Right ventricle myocardium superior (tissue), 1 donor: ENCODE results near the gene GBP2. TPM values are rescaled to one million over a fixed set of nuclear protein-coding genes. Genes with fewer than 3 reads are reported as not detected.
"Not testable (repeated sequence)": the region's sequence is repeated elsewhere in the genome, so short reads cannot be mapped to it uniquely, and the experiment has no call there.

Experiments
- ATAC-seq: fragments of 200-7000 bp; cut with Tn5 transposase; one replicate; pipeline ENCODE4 v1.9.1; 2020; ENCODE audit warnings: mild to moderate bottlenecking; ENCODE audit not compliant: poor library complexity
- DNase-seq: peaks from one replicate; pipeline ENCODE4 v3.0.0-alpha.2; 2020
- intact Hi-C: fragments of 100-400 bp; cut with DNase I; formaldehyde crosslinking; loops from one replicate; pipeline ENCODE4 v1.11.2; 2022
- total RNA-seq: library from RNA; stranded (reverse); fragmentation: NEBNext Ultra II Directional; extraction: Animal tissue kit (Norgen Biotek cat#: 25700); gene quantifications from one replicate; pipeline ENCODE4 v1.2.1, GENCODE V29; 2021
- donor health status: DM: no; HTN: yes; CAD: no; lungs with severe emphysema.

The GBP2 gene
- total RNA-seq, 1 donor from 2014 or later, result 11.1 TPM

DNA sequence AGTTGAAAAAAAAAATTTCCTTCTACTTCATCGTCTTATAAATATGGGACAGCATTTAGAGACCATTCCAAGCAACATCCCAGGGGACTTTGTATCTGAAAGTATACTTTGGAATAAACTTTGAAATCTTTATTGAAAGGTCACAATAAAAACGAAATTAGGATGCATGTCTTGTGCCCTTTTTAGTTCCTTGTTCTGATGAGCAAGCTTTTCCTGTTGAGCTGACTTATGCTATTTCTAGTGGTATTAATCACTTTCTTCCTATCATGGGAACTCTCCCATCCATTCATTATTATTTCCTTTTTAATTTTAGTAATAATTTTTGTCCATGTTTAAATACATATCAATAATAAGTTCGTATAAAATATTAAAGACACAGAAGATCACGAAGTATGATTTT is 4.0 kb upstream of the GBP2 start:
- DNase-seq (no peak), ATAC-seq (no peak)
- intact Hi-C loops, result no loop called here

DNA sequence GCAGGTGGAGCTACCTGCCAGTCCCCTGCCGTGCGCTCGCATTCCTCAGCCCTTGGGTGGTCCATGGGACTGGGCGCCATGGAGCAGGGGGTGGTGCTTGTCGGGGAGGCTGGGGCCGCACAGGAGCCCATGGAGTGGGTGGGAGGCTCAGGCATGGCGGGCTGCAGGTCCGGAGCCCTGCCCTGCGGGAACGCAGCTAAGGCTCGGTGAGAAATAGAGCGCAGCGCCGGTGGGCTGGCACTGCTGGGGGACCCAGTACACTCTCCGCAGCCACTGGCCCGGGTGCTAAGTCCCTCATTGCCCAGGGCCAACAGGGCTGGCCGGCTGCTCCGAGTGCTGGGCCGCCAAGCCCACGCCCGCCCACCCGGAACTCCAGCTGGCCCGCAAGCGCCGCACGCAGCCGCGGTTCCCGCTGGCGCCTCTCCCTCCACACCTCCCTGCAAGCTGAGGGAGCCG is 2.1 kb upstream of the GBP2 start:
- intact Hi-C loops, ATAC-seq: not testable (repeated sequence)
- peak; percentile 24 for DNase-seq

DNA sequence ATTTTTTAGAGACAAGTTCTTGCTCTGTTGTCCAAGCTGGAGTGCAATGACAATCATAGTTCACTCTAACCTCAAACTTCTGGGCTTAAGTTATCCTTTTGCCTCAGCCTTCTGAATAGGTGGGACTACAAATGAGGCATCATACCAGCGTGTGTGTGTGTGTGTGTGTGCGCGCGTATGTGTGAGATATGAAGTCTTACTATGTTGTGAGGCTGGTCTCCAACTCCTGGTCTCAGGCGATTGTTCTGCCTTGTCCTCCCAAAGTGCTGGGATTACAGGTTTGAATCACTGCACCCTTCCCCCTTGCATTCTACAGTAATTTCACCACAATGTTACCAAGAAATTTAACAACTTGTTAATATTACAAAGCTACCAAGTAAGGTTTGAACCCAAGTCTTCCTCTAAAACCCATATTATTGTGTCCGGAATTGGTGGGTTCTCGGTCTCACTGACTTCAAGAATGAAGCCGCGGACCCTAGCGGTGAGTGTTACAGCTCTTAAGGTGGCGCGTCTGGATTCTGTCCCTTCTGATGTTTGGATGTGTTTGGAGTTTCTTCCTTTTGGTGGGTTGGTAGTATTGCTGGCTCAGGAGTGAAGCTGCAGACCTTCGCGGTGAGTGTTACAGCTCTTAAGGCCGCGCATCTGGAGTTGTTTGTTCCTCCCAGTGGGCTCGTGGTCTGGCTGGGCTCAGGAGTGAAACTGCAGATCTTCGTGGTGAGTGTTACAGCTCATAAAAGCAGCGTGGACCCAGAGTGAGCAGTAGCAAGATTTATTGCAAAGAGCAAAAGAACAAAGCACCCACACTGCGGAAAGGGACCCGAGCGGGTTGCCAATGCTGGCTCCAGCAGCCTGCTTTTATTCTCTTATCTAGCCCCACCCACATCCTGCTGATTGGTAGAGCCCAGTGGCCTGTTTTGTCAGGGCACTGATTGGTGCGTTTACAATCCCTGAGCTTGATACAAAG is 970 bp upstream of the GBP2 start:
- intact Hi-C loops, ATAC-seq: not testable (repeated sequence)
- peak; percentile 42 for DNase-seq

DNA sequence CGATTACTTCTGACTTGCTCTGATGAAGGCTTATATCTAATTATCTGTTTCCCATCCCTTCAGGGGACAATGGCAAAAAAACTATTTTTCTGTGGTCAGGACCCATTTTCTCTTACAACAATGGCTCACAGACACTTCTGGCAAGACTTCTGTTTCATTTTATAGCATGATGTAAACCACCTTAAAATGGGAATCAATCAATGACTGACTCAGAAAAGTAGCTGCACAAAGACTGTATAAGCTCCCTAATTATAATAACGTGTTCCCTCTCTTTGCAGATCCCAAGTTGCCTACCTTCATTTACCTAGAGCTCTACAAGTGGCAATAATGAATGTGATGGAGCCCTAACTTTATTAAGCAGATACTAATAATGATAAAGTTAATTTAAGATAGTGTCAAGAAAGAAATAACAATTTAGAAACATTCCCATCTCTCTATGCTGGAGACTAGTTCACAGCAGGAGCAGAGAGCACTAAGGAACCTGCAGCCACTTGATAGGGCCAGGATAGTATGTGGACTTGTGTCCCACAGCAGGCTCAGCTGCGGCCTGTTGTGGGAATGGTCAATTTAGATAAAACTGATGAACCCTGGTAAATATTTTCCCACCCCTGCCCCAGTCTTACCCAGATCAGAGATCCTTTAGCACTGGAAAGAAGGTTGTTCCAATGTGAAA is 538 bp downstream of the GBP2 start:
- no peak for DNase-seq
- intact Hi-C loops, result no loop called here
- ATAC-seq, result peak; percentile 59

DNA sequence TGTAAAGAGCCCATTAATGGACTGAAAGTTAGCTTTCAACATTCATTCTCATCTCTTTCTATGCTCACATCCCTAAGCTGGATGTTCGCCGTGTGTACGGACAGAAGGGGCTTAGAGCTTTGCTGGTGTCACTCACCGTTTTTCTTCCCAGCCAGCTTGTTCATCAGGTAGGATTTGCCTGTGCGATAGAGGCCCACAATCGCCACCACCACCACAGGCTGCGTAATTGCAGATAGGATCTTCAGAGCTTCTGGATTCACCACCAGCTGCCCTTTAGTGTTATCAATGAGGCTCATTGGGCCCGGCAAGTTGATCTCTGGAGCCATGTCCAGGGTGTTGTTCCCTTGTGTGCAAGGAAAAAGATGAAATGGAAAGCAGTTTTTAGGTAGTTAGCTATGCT is 4.3 kb downstream of the GBP2 start:
- intact Hi-C loops, result no loop called here
- DNase-seq (no peak), ATAC-seq (no peak)

DNA sequence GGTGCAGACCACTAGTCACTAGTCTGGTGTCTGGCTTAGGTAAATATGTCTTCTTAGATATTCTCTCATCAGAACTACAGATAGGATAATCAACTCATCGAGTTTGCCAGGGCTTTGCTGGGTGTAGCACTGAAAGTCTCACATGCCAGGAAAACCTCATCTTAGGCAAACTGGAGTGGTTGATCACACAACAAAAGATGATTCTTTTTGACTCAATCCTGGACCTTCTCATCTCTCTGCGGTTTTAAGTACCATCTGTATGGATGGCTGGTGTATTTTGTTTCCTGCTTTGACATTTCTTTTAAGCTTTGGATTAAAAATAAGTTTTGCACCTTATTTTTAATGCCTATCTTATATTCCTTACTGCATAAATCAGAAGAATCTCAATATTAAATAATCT is 11.3 kb downstream of the GBP2 start:
- no peak for ATAC-seq
- intact Hi-C loops, result no loop called here
- no peak for DNase-seq

DNA sequence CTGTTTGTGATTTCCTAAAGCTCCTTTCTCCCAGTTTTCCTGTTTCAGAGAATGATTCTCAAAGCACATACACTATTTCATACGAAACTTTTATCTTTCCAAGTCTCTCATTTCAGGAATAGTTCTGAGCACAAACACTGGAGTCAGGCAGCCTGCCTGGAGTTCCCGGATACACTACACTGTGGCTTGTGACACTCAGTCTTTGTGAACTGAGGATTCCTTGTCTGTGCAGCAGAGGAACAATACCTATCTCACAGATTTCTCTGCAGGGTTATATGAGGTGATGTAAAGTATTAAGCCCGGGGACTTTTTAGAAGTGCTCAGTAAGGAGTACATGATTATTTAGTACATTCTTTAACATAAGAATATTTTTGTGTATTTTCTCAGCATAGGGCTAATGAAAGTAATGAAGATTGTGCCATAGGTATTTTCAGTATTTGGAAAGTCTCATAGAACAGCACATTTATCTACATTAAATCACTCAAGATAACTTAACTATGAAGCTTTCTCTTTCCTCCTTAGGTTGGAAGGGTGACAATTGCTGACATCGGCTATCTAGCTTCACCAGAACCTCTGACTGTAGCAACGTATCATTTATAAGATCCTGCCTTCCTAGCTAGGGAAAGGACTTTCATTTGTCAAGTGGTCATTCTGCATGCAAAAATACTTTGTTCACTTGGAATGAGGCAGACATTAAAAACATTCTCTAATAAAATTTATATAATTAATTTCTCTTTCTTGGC is 12.9 kb downstream of the GBP2 start:
- intact Hi-C loops, result no loop called here
- ATAC-seq (no peak), DNase-seq (no peak)

DNA sequence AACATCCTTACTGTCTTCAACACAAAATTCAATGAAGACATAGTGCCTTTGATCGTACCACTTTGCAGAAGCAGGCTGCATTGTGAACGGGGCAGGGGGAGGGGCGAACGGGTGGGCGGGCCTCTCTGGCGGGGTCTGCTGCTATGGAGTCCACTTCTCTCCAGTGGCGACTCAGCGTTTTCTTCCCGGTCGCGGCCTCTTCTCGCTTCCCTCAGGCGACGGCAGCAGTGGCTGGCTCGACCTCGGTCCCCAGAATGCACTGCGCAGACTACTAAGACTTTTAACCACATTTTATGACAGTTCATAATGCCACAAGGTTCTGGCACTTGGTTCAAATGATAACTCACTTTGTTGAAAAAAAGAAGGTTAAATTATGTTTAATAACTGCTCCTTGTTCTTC is 21.2 kb downstream of the GBP2 start:
- DNase-seq (no peak), ATAC-seq (no peak)
- intact Hi-C loops, result no loop called here

DNA sequence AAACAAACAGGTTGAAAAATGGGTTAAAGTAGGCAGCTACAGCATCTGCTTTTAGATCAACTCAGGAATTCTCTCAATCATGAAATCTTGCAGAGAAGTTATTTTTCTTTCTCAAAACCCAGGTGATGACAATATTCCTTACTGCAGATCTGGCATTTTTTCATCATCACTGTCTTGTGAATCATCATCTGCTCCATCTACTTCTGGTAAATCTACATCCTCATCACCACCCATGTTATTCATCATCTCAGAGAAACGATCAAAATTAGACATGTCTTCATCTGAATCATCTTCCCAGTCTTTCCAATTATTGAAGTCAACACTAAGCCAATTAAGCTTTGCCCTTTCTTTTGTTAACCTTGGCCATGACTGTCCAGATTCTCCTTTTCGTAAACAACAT is 21.8 kb downstream of the GBP2 start:
- intact Hi-C loops, result no loop called here
- no peak for ATAC-seq

DNA sequence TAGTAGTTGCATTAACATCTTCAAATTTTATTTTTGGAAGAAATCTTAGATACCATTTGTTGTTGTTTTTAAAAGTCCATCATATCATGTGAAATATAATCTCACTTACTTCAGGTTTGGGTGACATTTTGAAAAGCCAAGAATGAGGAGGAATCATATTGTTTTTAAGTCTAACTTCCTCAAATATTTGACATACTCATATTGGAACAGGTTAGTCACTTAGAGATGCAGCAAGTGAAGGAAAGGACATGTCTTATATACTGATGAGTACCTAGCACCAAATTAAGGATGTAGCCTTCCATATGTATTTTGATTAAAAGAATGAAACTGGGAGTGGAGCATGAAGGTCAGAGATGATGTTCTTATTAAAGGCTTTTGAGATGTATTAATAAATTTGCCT is 23.9 kb downstream of the GBP2 start:
- intact Hi-C loops, result no loop called here
- ATAC-seq (no peak), DNase-seq (no peak)

More for the DNA sequence above, 21.8 kb downstream of the GBP2 start:
- no peak for DNase-seq

DNA sequence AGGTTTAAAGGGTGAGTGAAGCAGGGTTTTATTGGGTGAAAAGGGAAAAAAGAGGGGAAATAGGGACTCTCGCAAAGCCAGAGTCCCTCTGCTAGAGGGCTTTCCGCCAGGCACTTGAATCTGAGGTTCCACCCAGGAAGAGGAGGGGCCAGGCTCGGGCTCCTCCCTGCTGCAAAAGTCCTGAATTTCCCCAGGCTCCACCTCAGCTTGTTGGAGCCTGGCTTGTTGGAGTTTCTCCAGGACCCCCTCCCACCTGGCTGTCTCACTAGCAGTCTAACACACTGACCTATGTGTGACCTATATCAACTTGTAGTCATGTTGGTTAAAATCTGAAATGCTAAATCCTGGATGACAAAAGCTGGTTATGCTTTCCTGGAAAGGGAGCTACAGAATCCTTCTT is 25.5 kb downstream of the GBP2 start:
- intact Hi-C loops, result no loop called here
- no peak for DNase-seq
- ATAC-seq, result no peak

DNA sequence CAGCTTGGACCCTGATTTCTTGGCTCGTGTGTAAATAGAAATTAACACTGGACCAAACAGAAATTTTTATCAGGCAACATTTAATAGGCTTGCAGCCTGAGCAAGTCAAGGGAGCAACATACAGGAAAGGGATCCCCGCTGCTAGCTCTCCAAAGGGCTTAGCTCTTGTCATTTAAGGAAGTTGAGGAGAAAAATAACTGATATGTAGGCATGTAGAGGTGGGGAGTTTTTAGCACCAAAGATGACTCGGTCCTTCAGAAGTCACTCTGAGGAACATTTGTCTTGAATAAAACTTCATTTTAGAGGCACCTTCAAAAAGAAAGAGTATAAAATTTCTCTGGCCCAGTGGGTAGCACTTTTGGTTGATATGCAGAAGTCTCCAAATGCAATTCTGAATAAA is 27.1 kb downstream of the GBP2 start:
- ATAC-seq, result no peak
- no peak for DNase-seq
- intact Hi-C loops, result no loop called here

DNA sequence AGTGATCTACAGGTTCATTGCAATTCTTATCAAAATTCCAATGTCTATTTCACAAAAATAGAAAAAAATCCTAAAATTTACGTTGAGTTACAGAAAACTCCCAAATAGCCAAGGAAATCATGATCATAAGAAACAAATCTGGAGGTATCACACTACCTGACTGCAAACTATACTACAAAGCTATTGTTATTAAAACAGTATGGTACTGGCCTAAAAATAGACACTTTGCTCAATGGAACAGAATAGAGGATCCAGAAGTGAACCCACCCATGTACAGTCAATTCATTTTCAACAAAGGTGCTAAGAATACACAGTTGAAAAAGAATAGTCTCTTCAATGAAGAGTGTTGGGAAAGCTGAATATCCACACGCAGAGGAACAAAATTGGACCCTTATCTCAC is 30.2 kb downstream of the GBP2 start:
- intact Hi-C loops, result no loop called here
- no peak for DNase-seq
- no peak for ATAC-seq

DNA sequence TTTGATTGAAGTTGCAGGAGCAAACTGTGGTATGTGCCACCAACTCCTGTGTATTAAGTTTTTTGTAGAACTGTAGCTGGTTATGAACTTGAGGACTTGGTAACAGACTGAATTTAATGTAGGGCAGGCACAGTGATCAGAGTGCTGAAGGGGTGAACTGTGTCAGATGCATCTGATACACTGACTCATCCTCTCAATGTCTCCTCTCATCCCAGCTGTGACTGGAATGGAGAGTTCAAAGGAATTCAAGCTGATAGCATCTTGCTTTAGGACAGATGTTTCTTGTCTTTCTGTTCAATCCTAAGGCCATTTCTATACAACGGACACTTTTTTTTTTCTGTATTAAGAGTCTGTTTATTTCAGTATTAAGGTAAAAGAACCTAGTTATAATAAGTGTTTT is 36.0 kb downstream of the GBP2 start:
- ATAC-seq (no peak), DNase-seq (no peak)
- intact Hi-C loops, result loop anchor here (5.0 to 10.0 kb wide), 3 partner anchors 187 to 365 kb away; no protein-coding TSS in a partner anchor

DNA sequence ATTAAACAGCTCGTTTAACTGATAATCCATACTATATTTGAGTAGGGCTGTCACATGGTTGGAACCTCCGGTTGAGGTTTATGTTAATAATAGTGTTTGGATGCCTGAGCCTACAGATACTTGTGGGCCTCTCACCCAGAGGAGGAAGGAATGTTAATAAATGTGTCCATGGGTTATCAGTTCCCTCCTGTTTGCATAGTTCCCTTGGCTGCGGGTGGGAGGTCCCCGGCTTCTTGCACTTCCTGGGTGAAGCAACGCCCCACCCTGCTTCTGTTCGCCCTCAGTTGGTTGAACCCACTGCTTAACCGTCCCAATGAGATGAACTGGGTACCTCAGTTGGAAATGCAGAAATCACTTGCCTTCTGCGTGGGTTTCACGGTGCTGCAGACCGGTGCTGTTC is 37.3 kb downstream of the GBP2 start:
- intact Hi-C loops, result loop anchor here (5.0 to 10.0 kb wide), 3 partner anchors 189 to 366 kb away; no protein-coding TSS in a partner anchor
- ATAC-seq, result no peak
- no peak for DNase-seq

DNA sequence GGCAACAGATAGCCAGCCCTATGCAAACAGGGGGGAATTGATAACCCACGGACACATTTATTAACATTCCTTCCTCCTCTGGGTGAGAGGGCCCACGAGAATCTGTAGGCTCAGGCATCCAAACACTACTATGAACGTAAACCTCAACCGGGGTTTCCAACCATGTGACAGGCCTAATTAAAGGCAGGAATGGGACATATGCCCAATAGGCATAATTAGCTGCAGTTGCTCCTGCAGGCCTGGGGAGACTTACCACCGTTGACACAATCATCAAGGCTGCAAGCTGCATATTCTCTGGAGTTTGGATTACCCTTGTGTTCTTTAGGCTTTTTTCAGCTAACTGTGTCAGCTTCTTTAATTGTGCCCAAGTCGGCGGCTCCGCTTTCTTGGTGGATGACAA is 38.7 kb downstream of the GBP2 start:
- DNase-seq (no peak), ATAC-seq (no peak)
- intact Hi-C loops, result loop anchor here (5.0 to 10.0 kb wide), 3 partner anchors 190 to 368 kb away; no protein-coding TSS in a partner anchor

DNA sequence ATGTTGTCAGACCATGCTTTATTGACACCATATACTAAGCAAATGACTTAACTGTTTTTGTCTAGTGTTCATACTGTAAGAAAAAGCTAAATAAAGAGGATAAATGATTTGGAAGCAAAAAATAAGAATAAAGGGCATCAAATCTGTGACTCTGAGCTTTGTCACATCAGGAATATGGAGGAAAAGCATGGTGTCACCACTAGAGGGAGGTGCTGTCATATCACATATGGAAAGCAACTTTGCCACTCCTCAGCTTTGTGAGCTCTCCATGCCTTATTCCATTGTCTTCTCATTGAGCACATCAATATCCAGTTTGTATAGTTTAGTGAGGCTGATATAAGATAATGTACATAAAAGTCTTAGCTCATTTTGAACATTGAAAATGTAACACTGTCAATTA is 40.1 kb downstream of the GBP2 start:
- intact Hi-C loops, result loop anchor here (5.0 to 10.0 kb wide), 3 partner anchors 192 to 369 kb away; no protein-coding TSS in a partner anchor
- ATAC-seq, result no peak
- DNase-seq, result no peak

DNA sequence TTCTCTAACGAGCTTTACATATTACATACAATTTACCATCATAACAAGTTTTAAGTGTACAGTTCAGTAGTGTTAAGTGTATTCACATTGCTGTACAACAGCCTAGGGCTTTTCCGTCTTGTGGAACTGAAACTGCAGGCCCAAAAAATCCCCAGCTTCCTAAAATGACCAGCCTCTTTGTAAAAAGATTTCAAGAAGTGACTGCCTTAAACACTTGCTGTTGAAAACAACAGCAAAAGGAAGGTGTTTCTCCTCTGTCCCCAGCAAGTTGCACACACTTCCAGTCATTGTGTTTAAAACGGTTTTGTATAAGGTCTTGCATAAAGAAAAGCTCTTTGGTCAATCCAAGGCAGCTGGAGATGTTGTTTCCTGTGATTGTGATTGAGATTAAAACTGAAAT is 44.9 kb downstream of the GBP2 start:
- intact Hi-C loops, result loop anchor here (10.0 kb wide), 2 partner anchors 274 to 374 kb away; no protein-coding TSS in a partner anchor
- no peak for DNase-seq
- ATAC-seq, result no peak

DNA sequence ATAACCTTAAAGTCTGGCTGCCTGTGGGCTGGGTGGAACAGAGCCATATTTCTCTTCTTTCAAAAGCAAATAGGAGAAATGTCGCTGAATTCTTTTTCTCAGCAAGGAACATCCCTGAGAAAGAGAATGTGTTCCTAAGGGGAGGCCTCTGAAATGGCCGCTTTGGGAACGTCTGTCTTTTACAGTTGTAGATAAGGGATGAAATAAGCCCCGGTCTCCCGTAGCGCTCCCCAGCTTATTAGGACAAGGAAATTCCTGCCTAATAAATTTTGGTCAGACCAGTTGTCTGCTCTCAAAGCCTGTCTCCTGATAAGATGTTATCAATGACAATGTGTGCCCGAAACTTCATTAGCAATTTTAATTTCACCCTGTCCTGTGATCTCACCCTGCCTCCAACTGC is 45.8 kb downstream of the GBP2 start:
- ATAC-seq, DNase-seq: not testable (repeated sequence)
- intact Hi-C loops, result loop anchor here (10.0 kb wide), 2 partner anchors 275 to 375 kb away; no protein-coding TSS in a partner anchor
